ENCODE measurements around the gene DENND6B.

DNA sequence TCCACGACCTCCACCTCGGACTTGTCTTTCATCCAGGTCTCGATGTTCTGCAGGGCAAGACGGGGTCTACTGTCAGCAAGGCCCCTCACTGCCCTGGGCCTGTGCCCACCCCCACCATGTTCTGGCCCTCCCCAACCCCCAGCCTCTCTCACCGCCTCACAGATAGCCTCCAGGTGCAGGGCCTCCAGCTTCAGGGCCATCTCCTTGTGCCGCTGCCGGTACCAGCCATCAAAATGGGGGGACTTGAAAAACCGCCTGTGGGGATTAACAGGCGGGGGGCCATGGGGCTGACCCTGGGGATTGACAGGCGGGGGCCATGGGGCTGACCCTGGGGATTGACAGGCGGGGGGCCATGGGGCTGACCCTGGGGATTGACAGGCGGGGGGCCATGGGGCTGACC, 14.4 kb downstream of the DENND6B start:
- no peak for TF ChIP-seq ETV5 (CRISPR knock-in tag; IDR thresholded peaks at IDR 0.05; ENCODE audit: borderline replicate concordance)
- TF ChIP-seq, protein P1, sequence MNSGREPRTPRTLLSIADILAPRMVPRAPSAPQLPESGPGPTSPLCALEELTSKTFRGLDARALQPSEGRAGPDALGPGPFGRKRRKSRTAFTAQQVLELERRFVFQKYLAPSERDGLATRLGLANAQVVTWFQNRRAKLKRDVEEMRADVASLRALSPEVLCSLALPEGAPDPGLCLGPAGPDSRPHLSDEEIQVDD (CRISPR knock-in tag; IDR thresholded peaks at IDR 0.05; ENCODE audit: borderline replicate concordance), result no peak

All from HepG2 (cell line).